ENCODE results near the gene PTPRM.

PTPRM gene

GRCh38 chr18:7566567-7567473 lies at the start of gene PTPRM:
TSS of gene PTPRM (plus strand) at chr18:7567316. CDS start at chr18:7567819, 503 bp downstream.
- peak; percentile 83 for DNase-seq (ENCODE audit: low read depth)

GRCh38 chr18:7517852-7518251 lies 49.3 kb upstream of the PTPRM start:
- no peak for DNase-seq (ENCODE audit: low read depth)

- no peak for DNase-seq (ENCODE audit: low read depth)
These were observed 46.8 kb upstream of the PTPRM start for GRCh38 chr18:7520200-7520785.

GRCh38 chr18:7521226-7521856 lies 45.8 kb upstream of the PTPRM start:
- no peak for DNase-seq (ENCODE audit: low read depth)

GRCh38 chr18:7523772-7524171 lies 43.3 kb upstream of the PTPRM start:
- no peak for DNase-seq (ENCODE audit: low read depth)

- DNase-seq (ENCODE audit: low read depth): no peak
These were observed 42.3 kb upstream of the PTPRM start for GRCh38 chr18:7524786-7525185.

GRCh38 chr18:7532942-7533341 lies 34.2 kb upstream of the PTPRM start:
- no peak for DNase-seq (ENCODE audit: low read depth)

- peak; percentile 45 for DNase-seq (ENCODE audit: low read depth)
These were observed 31.5 kb upstream of the PTPRM start for GRCh38 chr18:7535436-7536205.

- DNase-seq (ENCODE audit: low read depth): no peak
These were observed 30.0 kb upstream of the PTPRM start for GRCh38 chr18:7537145-7537544.

GRCh38 chr18:7541835-7542234 lies 25.3 kb upstream of the PTPRM start:
- DNase-seq (ENCODE audit: low read depth): no peak

- DNase-seq (ENCODE audit: low read depth): no peak
These were observed 22.4 kb upstream of the PTPRM start for GRCh38 chr18:7544686-7545085.

- no peak for DNase-seq (ENCODE audit: low read depth)
These were observed 21.4 kb upstream of the PTPRM start for GRCh38 chr18:7545734-7546133.

GRCh38 chr18:7548221-7548620 lies 18.9 kb upstream of the PTPRM start:
- no peak for DNase-seq (ENCODE audit: low read depth)

- DNase-seq (ENCODE audit: low read depth): no peak
These were observed 18.4 kb upstream of the PTPRM start for GRCh38 chr18:7548721-7549120.

- DNase-seq (ENCODE audit: low read depth): no peak
These were observed 9.1 kb upstream of the PTPRM start for GRCh38 chr18:7557973-7558372.

GRCh38 chr18:7558769-7559168 lies 8.3 kb upstream of the PTPRM start:
- DNase-seq (ENCODE audit: low read depth): no peak

- no peak for DNase-seq (ENCODE audit: low read depth)
These were observed 7.3 kb upstream of the PTPRM start for GRCh38 chr18:7559709-7560319.

- DNase-seq (ENCODE audit: low read depth): no peak
These were observed 5.1 kb upstream of the PTPRM start for GRCh38 chr18:7561909-7562460.

GRCh38 chr18:7562491-7562890 lies 4.6 kb upstream of the PTPRM start:
- DNase-seq (ENCODE audit: low read depth): no peak

GRCh38 chr18:7565677-7566076 lies 1.4 kb upstream of the PTPRM start:
- no peak for DNase-seq (ENCODE audit: low read depth)

- DNase-seq (ENCODE audit: low read depth): no peak
These were observed 911 bp upstream of the PTPRM start for GRCh38 chr18:7566244-7566566.

All from ELR (cell line).